ENCODE measurements around the gene ZNF436. TPM values are rescaled to one million over a fixed set of nuclear protein-coding genes. Genes with fewer than 3 reads are reported as not detected.

The ZNF436 gene
- total and polyA plus RNA-seq, 2 of the 13 experiments (the other 11 are each of a cell fraction or from before 2014, with no cell fraction given): 4.3 to 9.9 TPM

GRCh38 chr1:23368562-23369334 is 888 bp downstream of the ZNF436 start (continued):
- peak; percentile 75 for TF ChIP-seq ASH2L (IDR thresholded peaks at IDR 0.05; ENCODE audit: insufficient read length, low read depth, low read length)
- 0 out of 2 replicates have a peak, but pooled peaks have one; percentile 9 for TF ChIP-seq POLR2AphosphoS2 (IDR thresholded peaks at IDR 0.05; ENCODE audit: low read depth, low read length)
- TF ChIP-seq ZNF138 (CRISPR knock-in tag; IDR thresholded peaks at IDR 0.05; ENCODE audit: low read depth): no peak
- no peak for TF ChIP-seq PLSCR1 (CRISPR knock-in tag; IDR thresholded peaks at IDR 0.05; ENCODE audit: borderline replicate concordance)
- peak; percentile 91 for TF ChIP-seq KMT2A (CRISPR knock-in tag; IDR thresholded peaks at IDR 0.05)
- TF ChIP-seq ZNF44 (CRISPR knock-in tag; IDR thresholded peaks at IDR 0.05): no peak
- TF ChIP-seq IRF1 (CRISPR knock-in tag; IDR thresholded peaks at IDR 0.05; ENCODE audit: low read depth): no peak
- no peak for TF ChIP-seq THYN1 (CRISPR knock-in tag; IDR thresholded peaks at IDR 0.05; ENCODE audit: borderline replicate concordance, low read depth)
- peak; percentile 77 for TF ChIP-seq ZNF18 (CRISPR knock-in tag; IDR thresholded peaks at IDR 0.05; ENCODE audit: insufficient replicate concordance)
- peak; percentile 86; the same call in 1 of the 2 replicates for TF ChIP-seq ZBTB46 (CRISPR knock-in tag; IDR thresholded peaks at IDR 0.05; ENCODE audit: borderline replicate concordance)
- TF ChIP-seq GPN1 (CRISPR knock-in tag; IDR thresholded peaks at IDR 0.05; ENCODE audit: borderline replicate concordance): no peak; the same call in 1 of the 2 replicates
- TF ChIP-seq RNF219 (CRISPR knock-in tag; IDR thresholded peaks at IDR 0.05): no peak
- no peak for TF ChIP-seq DR1 (CRISPR knock-in tag; IDR thresholded peaks at IDR 0.05)
- no peak for TF ChIP-seq NFYC (CRISPR knock-in tag; IDR thresholded peaks at IDR 0.05)
- TF ChIP-seq ZNF337 (CRISPR knock-in tag; IDR thresholded peaks at IDR 0.05; ENCODE audit: borderline replicate concordance, low read depth): no peak
- TF ChIP-seq MLXIP (CRISPR knock-in tag; IDR thresholded peaks at IDR 0.05; ENCODE audit: borderline replicate concordance): no peak

Data from HepG2 (cell line).